22Rv1 (cell line): ENCODE results near the gene TMEM255B.

ENCODE experiments used
- ZFX ChIP-seq: fragments of 450-650 bp; IDR thresholded peaks from 2 replicates; pipeline ENCODE4 v1.6.1; 2017; ENCODE audit warnings: antibody characterized with exemption, borderline replicate concordance
- TF ChIP-seq, protein P1 (sequence below): fragments of 450-650 bp; IDR thresholded peaks from 2 replicates; pipeline ENCODE4 v1.5.1; 2017; ENCODE audit warnings: mild to moderate bottlenecking

DNA sequence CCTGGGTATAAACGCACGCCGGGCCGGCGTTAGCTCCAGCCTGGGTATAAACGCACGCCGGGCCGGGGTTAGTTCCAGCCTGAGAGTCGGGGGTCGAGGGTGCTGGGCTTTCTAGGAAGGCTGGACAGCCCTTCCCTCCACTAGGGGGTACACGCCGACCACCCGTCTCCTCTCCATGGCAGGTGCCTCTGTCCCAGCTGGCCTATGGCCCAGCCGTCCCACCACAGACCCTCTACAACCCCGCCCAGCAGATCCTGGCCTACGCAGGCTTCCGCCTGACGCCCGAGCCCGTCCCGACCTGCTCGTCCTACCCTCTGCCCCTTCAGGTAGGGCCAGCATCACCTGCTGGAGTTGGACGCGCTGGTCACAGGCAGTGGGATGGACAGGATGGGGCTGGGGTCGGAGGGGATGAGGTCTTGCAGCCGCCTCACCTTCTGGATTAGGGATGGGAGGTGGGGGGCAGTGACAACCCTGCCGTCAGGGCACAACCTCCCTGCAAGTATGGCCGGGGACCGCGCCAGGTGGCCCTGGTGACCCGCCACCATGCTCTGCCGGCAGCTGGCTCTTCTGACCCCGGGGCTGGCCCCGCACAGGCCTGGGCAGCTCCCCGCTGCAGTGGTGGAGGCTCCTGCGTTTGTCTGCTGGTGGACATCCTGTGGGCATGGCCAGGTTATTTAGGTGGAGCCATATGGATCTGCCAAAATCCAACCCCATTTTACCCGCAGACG is 45.8 kb downstream of the TMEM255B start:
- TF ChIP-seq, protein P1, sequence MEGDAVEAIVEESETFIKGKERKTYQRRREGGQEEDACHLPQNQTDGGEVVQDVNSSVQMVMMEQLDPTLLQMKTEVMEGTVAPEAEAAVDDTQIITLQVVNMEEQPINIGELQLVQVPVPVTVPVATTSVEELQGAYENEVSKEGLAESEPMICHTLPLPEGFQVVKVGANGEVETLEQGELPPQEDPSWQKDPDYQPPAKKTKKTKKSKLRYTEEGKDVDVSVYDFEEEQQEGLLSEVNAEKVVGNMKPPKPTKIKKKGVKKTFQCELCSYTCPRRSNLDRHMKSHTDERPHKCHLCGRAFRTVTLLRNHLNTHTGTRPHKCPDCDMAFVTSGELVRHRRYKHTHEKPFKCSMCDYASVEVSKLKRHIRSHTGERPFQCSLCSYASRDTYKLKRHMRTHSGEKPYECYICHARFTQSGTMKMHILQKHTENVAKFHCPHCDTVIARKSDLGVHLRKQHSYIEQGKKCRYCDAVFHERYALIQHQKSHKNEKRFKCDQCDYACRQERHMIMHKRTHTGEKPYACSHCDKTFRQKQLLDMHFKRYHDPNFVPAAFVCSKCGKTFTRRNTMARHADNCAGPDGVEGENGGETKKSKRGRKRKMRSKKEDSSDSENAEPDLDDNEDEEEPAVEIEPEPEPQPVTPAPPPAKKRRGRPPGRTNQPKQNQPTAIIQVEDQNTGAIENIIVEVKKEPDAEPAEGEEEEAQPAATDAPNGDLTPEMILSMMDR: no peak
- TF ChIP-seq ZFX: no peak
